Dermis blood vessel endothelial cell (primary cell): ENCODE data around the gene WFDC5. TPM values are rescaled to one million over a fixed set of nuclear protein-coding genes. Genes with fewer than 3 reads are reported as not detected.
"Not testable (repeated sequence)": the region's sequence is repeated elsewhere in the genome, so short reads cannot be mapped to it uniquely, and the experiment has no call there.

Source experiments
- DNase-seq: peaks from one replicate; pipeline ENCODE4 v3.0.0; 2010
- total RNA-seq: library from RNA; depleted of rRNA; stranded (reverse); fragments of >200 nt; gene quantifications from 2 replicates; pipeline ENCODE4 v1.2.3, GENCODE V29; 2014

The WFDC5 gene, protein sequence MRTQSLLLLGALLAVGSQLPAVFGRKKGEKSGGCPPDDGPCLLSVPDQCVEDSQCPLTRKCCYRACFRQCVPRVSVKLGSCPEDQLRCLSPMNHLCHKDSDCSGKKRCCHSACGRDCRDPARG
- total RNA-seq = not detected in 2 replicates

- DNase-seq = no peak
These were observed at the start of gene WFDC5 for GRCh38 chr20:45114465-45115385. WFDC5 (minus strand) TSS chr20:45115174; CDS start chr20:45115083, 91 bp downstream.

GRCh38 chr20:45163083-45163803 lies 48.3 kb upstream of the WFDC5 start:
- DNase-seq = no peak

DNA sequence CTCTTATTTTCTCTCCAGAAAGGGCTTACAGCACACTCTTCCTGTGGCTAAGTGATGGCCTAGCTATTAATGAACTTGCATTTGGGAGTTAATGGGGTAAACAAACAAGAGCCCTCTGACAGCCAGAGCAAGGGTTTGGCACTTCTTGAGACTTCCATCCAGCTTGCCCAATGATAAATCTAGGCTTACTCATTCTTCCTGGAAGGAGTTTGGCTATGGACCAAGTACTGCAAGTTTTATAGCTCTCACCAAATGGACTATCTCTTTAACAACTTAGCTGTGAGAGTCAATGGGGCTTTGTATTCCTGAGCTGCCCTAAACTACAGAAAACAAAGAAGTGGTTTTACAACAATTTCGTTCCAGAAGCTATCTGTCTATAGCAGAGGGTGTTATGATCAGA lies 43.0 kb upstream of the WFDC5 start:
- peak; percentile 41 for DNase-seq

- no peak for DNase-seq
These were observed 41.7 kb upstream of the WFDC5 start for GRCh38 chr20:45156713-45157112.

- DNase-seq = not testable (repeated sequence)
These were observed 39.8 kb upstream of the WFDC5 start for GRCh38 chr20:45154794-45155193.

DNA sequence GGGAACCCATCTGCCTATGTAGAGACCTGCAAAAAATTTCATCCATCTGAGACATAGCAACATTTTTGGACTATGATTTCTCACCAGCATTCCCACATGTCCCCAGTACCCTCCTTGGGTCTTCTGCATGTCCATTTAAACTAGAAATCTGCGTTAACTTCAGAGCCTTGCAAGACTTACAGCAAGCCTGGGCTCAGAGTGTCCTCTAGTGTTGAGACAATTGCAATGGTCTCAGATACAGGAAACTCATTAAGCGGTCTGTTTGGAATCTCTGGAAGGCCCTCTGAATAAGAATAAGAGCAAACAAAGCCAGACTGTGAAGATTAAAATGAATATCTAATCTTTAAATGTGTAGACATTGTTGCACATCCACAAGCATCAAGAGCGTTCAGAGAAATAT lies 39.2 kb upstream of the WFDC5 start:
- DNase-seq = peak; percentile 13

DNA sequence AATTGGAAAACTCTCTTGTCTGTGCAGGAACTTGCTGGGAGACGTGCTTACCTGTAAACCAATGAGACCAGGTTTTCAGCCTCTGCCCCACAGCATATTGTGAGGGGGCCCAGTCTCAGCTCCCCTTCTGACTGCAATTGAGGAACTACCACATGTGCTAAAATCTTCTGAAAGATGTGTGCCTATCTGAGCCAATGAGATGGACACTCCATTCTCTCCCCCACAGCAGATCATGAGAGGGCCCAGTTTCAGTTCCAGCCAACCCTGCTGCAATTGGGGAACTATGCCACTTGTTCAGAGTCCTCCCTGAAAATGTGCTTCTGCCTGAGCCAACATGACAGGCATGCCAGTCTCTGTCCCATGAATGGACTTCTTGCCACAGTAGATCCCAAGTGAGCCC lies 38.8 kb upstream of the WFDC5 start:
- no peak for DNase-seq

- no peak for DNase-seq
These were observed 38.2 kb upstream of the WFDC5 start for GRCh38 chr20:45153147-45153546.

DNA sequence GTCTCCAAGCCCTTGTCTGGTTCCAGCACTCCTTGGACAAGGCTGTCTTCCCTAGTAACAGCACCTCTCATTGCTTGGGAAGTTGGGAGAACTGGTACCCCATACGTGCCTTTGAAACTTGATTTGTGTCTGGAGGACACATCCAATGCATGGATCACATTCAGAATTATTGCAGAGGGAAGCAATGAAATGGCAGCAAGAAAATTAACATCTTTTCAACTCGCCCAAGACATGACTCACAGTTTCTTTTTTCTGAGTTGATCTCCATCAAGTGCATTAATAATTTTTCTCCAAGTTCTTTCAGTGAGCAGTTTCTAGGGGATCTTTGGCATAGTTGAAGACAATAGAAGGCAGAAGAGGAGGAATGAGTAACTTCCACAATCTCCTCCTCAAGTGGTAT lies 37.4 kb upstream of the WFDC5 start:
- no peak for DNase-seq

GRCh38 chr20:45149062-45149461 lies 34.1 kb upstream of the WFDC5 start:
- DNase-seq = no peak

DNA sequence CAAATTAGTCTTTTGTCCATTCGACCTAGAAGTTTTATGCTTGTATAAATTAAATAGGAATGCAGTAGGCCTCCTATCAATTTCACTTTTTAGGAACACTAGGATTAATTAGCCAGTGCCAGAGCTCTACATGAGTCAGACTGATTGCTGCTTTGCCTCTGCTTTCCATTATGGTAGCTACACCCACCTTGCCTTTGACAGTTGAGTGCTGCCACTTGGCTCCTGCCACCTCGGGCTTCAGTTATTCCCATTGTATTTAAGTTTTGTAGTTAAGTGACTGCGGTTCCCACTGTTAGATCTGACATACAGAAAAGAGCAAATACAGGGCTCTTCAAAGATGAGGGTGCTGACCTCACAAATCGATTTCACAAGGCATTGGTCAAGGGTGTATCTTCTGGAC lies 25.9 kb upstream of the WFDC5 start:
- DNase-seq = no peak

DNA sequence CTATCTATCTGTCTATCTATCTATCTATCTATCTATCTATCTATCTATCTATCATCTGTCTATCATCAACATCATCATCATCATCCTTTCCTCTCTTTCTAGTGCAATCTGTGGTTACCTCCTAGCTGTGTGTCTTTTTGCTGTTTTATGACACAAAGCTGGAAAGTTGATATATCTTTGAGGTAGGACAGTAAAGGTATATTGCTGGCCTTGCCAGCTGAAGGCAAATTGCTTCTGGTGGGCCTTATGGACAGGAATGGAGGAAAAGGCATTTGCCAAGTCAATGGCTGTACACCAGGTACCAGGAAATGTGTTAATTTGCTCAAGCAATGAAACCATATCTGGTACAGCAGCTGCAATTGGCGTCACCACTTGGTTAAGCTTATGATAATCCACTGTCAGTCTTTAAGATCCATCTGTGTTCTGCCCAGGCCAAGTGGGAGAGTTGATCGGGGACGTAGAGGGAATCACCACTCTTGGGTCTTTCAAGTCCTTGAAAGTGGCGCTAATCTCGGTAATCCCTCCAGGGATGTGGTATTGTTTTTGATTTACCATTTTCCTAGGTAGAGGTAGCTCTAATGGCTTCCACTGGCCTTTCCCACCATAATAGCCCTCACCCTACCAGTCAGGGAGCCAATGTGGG lies 24.9 kb upstream of the WFDC5 start:
- not testable (repeated sequence) for DNase-seq

DNA sequence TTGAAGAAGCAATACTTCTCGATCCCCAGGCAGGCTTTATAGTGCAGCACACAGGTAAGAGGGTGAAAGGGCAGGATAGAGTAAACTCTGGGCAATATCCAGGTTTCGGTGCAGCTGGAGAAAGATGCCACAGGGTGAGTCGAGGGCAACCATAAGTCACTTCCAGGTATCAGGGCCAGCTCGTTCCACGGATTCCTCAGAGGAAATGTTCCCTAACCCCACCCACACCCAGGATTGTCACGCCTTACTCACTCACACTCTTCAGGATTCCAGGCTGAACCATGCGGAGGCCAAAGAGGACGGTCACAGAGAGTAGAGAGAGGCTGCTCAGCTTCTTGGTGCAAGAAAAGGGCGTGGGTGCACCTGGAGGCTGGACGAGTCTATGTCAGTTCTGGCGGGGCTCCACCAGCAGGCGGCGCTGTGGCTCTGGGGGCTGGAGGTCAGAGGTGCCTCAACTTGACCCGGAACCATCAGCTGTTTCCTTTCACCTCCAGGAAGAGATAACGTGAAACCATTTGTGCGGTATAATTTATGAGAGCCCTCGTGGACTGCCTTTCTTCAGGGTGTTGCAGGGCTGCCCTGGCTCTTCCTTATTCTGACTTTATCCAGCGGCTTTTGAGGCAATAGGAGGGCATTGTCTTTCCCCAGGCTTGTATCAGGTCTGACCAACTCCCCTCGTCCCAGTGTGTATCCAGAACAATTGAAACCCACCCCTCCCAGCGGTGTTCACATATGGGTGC lies 23.8 kb upstream of the WFDC5 start:
- DNase-seq = peak; percentile 29

DNA sequence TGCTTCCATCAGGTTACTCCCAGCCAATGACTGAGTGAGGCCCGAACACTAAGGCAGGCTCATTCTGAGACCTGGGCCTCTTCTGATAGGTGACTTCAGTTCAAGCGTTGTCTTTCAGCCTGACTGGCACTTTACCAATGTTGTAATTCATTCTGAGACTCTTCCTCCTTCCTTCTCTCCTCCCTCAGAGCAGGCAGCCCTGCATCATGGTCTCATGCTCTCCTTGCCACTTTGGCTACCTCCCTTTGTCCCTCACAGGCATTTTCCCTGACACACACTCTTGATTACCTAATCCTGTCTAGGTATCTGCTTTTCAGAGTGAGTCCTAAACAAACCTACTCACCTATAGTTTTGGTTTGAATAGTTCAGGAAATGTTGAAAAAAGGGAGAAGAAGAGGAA lies 21.9 kb upstream of the WFDC5 start:
- DNase-seq = no peak

GRCh38 chr20:45128099-45128498 lies 13.1 kb upstream of the WFDC5 start:
- no peak for DNase-seq

GRCh38 chr20:45124365-45124764 lies 9.4 kb upstream of the WFDC5 start, which contains the start of gene WFDC12:
WFDC12 (minus strand) TSS chr20:45124465; CDS start chr20:45124447, 18 bp downstream.
- no peak for DNase-seq

GRCh38 chr20:45121388-45121787 lies 6.4 kb upstream of the WFDC5 start:
- DNase-seq = no peak

DNA sequence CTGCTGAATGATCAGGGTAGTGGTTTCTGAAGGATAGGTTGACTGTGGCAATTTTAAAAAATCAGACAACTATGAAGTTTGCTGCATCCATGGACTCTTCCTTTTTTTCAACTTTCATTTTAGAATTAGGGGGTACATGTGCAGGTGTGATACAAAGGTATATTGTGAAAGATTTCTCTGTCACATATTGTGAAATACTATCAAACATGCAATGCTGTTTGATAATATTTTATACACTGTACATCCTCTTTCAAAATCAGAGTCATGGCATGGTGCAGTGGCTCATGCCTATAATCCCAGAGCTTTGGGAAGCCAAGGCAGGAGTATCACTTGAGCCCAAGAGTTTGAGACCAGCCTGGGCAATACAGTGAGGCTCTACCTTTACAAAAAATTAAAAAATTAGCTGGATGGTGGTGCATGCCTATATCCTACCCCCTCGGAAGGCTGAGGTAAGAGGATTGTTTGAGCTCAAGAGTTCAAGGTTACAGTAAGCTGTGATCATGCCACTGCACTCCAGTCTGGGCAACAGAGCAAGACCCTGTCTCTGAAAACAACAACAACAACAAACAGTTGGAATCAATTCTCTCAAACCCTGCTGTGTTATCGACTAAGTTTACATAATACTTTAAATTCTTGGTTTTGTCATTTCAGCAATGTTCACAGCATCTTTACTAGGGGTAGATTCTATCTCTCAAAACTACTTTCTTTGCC lies 4.7 kb upstream of the WFDC5 start:
- DNase-seq = no peak

- no peak for DNase-seq
These were observed 3.1 kb upstream of the WFDC5 start for GRCh38 chr20:45118028-45118427.

GRCh38 chr20:45117581-45117980 lies 2.6 kb upstream of the WFDC5 start:
- no peak for DNase-seq

DNA sequence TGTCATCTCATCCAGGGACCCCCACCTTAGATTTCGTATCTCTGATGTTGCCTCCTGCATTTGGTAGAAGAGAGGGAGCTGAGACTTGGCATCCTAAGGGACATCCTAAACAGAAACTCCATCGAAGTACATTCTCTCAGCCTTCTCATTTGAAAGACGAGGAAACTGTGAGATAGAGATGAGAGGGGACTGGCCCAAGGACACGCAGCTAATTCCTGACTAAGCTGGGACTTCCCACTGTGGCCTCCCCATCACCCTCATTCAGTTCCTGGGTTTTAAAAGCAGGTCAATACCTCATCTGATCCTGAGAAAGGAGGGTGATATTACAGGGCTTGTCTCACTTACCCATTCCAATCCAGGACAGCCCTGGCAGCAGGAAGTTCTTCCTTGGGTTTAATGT lies 855 bp upstream of the WFDC5 start:
- no peak for DNase-seq

DNA sequence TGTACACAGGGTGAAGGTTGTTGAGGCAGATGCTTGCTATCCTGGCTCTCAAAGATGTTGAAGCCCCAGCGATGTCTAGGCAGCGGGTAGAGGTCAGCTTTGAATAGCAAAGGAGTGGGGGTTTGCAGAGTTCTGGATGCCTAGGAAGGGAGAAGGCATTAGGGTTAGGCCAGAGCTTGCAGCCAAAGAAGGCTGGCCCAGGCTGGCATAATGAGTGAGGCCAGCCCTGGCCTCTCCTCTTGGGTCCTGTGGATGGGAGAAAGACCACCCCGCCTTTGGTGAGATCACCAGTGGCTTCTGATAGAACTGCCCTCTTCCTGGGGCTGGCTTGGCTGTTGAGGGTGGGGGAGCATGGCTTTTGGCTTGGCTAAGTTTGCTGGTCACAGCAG lies 406 bp upstream of the WFDC5 start:
- DNase-seq = no peak
